Effector memory CD4-positive, alpha-beta T cell (primary cell): ENCODE results near the gene MC5R.

ENCODE experiments used
- DNase-seq, 3 donors: peaks; one replicate each; pipeline ENCODE4 v3.0.0-alpha.2; 2020
- H3K27ac ChIP-seq: 2 replicates; pipeline ENCODE4 v1.7.0; 2013; ENCODE audit warnings: mild to moderate bottlenecking, low read length, moderate library complexity; ENCODE audit not compliant: insufficient read depth, poor library complexity, severe bottlenecking
- H3K27me3 ChIP-seq: replicated peaks from 2 replicates; pipeline ENCODE4 v1.7.0; 2013; ENCODE audit warnings: mild to moderate bottlenecking, low read length; ENCODE audit not compliant: insufficient read depth, control insufficient read depth, poor library complexity, severe bottlenecking
- H3K36me3 ChIP-seq: 2 replicates; pipeline ENCODE4 v1.7.0; 2013; ENCODE audit warnings: mild to moderate bottlenecking, low read length, moderate library complexity; ENCODE audit not compliant: control insufficient read depth, insufficient read depth
- H3K4me1 ChIP-seq: 2 replicates; pipeline ENCODE4 v1.7.0; 2013; ENCODE audit warnings: low read length, mild to moderate bottlenecking; ENCODE audit not compliant: control insufficient read depth, insufficient read depth, poor library complexity, severe bottlenecking
- H3K4me3 ChIP-seq: 2 replicates; pipeline ENCODE4 v1.7.0; 2013; ENCODE audit warnings: low read length, low read depth, mild to moderate bottlenecking; ENCODE audit not compliant: insufficient read depth, poor library complexity, severe bottlenecking
- H3K9me3 ChIP-seq: 2 replicates; pipeline ENCODE4 v1.7.0; 2013; ENCODE audit warnings: mild to moderate bottlenecking, low read length, moderate library complexity; ENCODE audit not compliant: control insufficient read depth

The MC5R gene

GRCh38 chr18:13808294-13809042 lies 15.5 kb upstream of the MC5R start:
- no peak overlapping the region for H3K4me3 ChIP-seq
- no peak for DNase-seq
- no peak overlapping the region for H3K27ac ChIP-seq
- no peaks in the 10 kb centered on the region for H3K27me3 ChIP-seq
- H3K4me1 ChIP-seq = no peaks in the 10 kb centered on the region
- H3K36me3 ChIP-seq = no peaks in the 10 kb centered on the region
- no peaks in the 10 kb centered on the region for H3K9me3 ChIP-seq

- no peak for DNase-seq
- H3K9me3 ChIP-seq = no peaks in the 10 kb centered on the region
- no peaks in the 10 kb centered on the region for H3K4me1 ChIP-seq
- H3K4me3 ChIP-seq = no peak overlapping the region
- no peaks in the 10 kb centered on the region for H3K27me3 ChIP-seq
- no peaks in the 10 kb centered on the region for H3K36me3 ChIP-seq
- H3K27ac ChIP-seq = no peak overlapping the region
Measured at GRCh38 chr18:13809043-13809430, 14.9 kb upstream of the MC5R start.

- DNase-seq = no peak
- Histone ChIP-seq H3K9me3 (no peaks in the 10 kb centered on the region), H3K27me3 (no peaks in the 10 kb centered on the region), H3K27ac (no peak overlapping the region), H3K36me3 (no peaks in the 10 kb centered on the region), H3K4me1 (no peaks in the 10 kb centered on the region), H3K4me3 (no peak overlapping the region)
Measured at GRCh38 chr18:13809531-13810255, 14.3 kb upstream of the MC5R start.

GRCh38 chr18:13810950-13811485 lies 12.9 kb upstream of the MC5R start:
- no peak for DNase-seq
- Histone ChIP-seq H3K36me3 (no peaks in the 10 kb centered on the region), H3K27ac (no peak overlapping the region), H3K9me3 (no peaks in the 10 kb centered on the region), H3K27me3 (no peaks in the 10 kb centered on the region), H3K4me3 (no peak overlapping the region), H3K4me1 (no peaks in the 10 kb centered on the region)

GRCh38 chr18:13811993-13812392 lies 12.0 kb upstream of the MC5R start:
- Histone ChIP-seq H3K36me3 (no peaks in the 10 kb centered on the region), H3K27me3 (no peaks in the 10 kb centered on the region), H3K4me3 (no peak overlapping the region), H3K27ac (no peak overlapping the region), H3K4me1 (no peaks in the 10 kb centered on the region), H3K9me3 (no peaks in the 10 kb centered on the region)
- no peak for DNase-seq

GRCh38 chr18:13813271-13813849 lies 10.6 kb upstream of the MC5R start:
- H3K4me3 ChIP-seq = no peak overlapping the region
- peak in 1 of 3 donors; percentile 25 for DNase-seq
- no peaks in the 10 kb centered on the region for H3K27me3 ChIP-seq
- no peaks in the 10 kb centered on the region for H3K4me1 ChIP-seq
- H3K9me3 ChIP-seq = no peaks in the 10 kb centered on the region
- H3K36me3 ChIP-seq = no peaks in the 10 kb centered on the region
- no peak overlapping the region for H3K27ac ChIP-seq

- no peaks in the 10 kb centered on the region for H3K36me3 ChIP-seq
- H3K4me1 ChIP-seq = peaks cover 7% of the 10 kb centered on the region
- no peak overlapping the region for H3K4me3 ChIP-seq
- DNase-seq = no peak
- H3K9me3 ChIP-seq = no peaks in the 10 kb centered on the region
- no peaks in the 10 kb centered on the region for H3K27me3 ChIP-seq
- no peak overlapping the region for H3K27ac ChIP-seq
Measured at GRCh38 chr18:13826209-13826608, 2.3 kb downstream of the MC5R start.

GRCh38 chr18:13831864-13832508 lies 8.0 kb downstream of the MC5R start:
- Histone ChIP-seq H3K4me3 (no peak overlapping the region), H3K36me3 (no peaks in the 10 kb centered on the region), H3K9me3 (no peaks in the 10 kb centered on the region), H3K27ac (no peak overlapping the region), H3K4me1 (no peaks in the 10 kb centered on the region), H3K27me3 (peaks cover 6% of the 10 kb centered on the region)
- DNase-seq = no peak

- Histone ChIP-seq H3K27ac (no peak overlapping the region), H3K9me3 (no peaks in the 10 kb centered on the region), H3K4me1 (no peaks in the 10 kb centered on the region), H3K4me3 (no peak overlapping the region), H3K27me3 (peaks cover 6% of the 10 kb centered on the region), H3K36me3 (no peaks in the 10 kb centered on the region)
- no peak for DNase-seq
Measured at GRCh38 chr18:13834496-13835015, 10.6 kb downstream of the MC5R start.
